DND-41 (cell line): ENCODE data around the gene H6PD.

Experiments used
- ATAC-seq: fragments of 200-7000 bp; cut with Tn5 transposase; 3 replicates; pipeline ENCODE4 v1.9.1; 2021; ENCODE audit warnings: low read depth; ENCODE audit not compliant: insufficient read depth
- DNase-seq: peaks from one replicate; pipeline ENCODE4 v3.0.0-alpha.2; 2020
- H2AFZ ChIP-seq: 2 replicates; pipeline ENCODE4 v1.6.0; 2012; ENCODE audit warnings: low read depth, low read length
- H3K27ac ChIP-seq: 2 replicates; pipeline ENCODE4 v1.5.1; 2012; ENCODE audit warnings: low read length, inconsistent platforms
- H3K27me3 ChIP-seq: fragments of 200-600 bp; sonication (generic); 2 replicates; pipeline ENCODE4 v1.6.0; 2012; ENCODE audit warnings: low read length, mild to moderate bottlenecking, inconsistent platforms; ENCODE audit not compliant: insufficient read depth, poor library complexity
- H3K36me3 ChIP-seq: 2 replicates; pipeline ENCODE4 v1.5.1; 2012; ENCODE audit warnings: low read length, inconsistent platforms; ENCODE audit not compliant: insufficient read depth
- H3K4me1 ChIP-seq: 2 replicates; pipeline ENCODE4 v1.5.1; 2012; ENCODE audit warnings: mild to moderate bottlenecking, low read length; ENCODE audit not compliant: insufficient read depth
- H3K4me2 ChIP-seq: 2 replicates; pipeline ENCODE4 v1.6.0; 2012; ENCODE audit warnings: mild to moderate bottlenecking, moderate library complexity, low read length, inconsistent platforms; ENCODE audit not compliant: insufficient read depth
- H3K4me3 ChIP-seq, 2 experiments: fragments of 200-600 bp in 1 of 2; shearing (Covaris generic) in 1 of 2; 2 replicates each; pipeline ENCODE4 v1.5.1; 2012 to 2016; ENCODE audit warnings: inconsistent platforms in 2 of 2, low read length in 2 of 2, mild to moderate bottlenecking in 2 of 2, low read depth in 1 of 2, moderate library complexity in 1 of 2
- H3K79me2 ChIP-seq: 2 replicates; pipeline ENCODE4 v1.6.0; 2012; ENCODE audit warnings: low read length, inconsistent platforms; ENCODE audit not compliant: insufficient read depth
- H3K9ac ChIP-seq: 2 replicates; pipeline ENCODE4 v1.6.0; 2012; ENCODE audit warnings: low read depth, mild to moderate bottlenecking, inconsistent platforms, low read length, moderate library complexity
- H3K9me3 ChIP-seq: 2 replicates; pipeline ENCODE4 v1.5.1; 2012; ENCODE audit warnings: low read length, moderate library complexity, mild to moderate bottlenecking, inconsistent platforms; ENCODE audit not compliant: insufficient read depth, severe bottlenecking
- H4K20me1 ChIP-seq: 2 replicates; pipeline ENCODE4 v1.6.0; 2012; ENCODE audit warnings: low read length; ENCODE audit not compliant: insufficient read depth
- EZH2 ChIP-seq: IDR thresholded peaks from 3 replicates; pipeline ENCODE4 v1.6.1; 2012; ENCODE audit warnings: borderline replicate concordance, low read depth, mild to moderate bottlenecking, moderate library complexity, low read length, inconsistent platforms; ENCODE audit not compliant: severe bottlenecking
- TF ChIP-seq, protein P1 (sequence below): IDR thresholded peaks from 2 replicates; pipeline ENCODE4 v1.5.1; 2012; ENCODE audit warnings: borderline replicate concordance, low read length, moderate library complexity, mild to moderate bottlenecking; ENCODE audit not compliant: poor library complexity, severe bottlenecking; ENCODE audit errors: extremely low read depth

H6PD gene

GRCh38 chr1:9279172-9279840 lies 44.7 kb downstream of the H6PD start:
- H3K79me2 ChIP-seq: no peaks in the 10 kb centered on the region
- TF ChIP-seq, protein P1, sequence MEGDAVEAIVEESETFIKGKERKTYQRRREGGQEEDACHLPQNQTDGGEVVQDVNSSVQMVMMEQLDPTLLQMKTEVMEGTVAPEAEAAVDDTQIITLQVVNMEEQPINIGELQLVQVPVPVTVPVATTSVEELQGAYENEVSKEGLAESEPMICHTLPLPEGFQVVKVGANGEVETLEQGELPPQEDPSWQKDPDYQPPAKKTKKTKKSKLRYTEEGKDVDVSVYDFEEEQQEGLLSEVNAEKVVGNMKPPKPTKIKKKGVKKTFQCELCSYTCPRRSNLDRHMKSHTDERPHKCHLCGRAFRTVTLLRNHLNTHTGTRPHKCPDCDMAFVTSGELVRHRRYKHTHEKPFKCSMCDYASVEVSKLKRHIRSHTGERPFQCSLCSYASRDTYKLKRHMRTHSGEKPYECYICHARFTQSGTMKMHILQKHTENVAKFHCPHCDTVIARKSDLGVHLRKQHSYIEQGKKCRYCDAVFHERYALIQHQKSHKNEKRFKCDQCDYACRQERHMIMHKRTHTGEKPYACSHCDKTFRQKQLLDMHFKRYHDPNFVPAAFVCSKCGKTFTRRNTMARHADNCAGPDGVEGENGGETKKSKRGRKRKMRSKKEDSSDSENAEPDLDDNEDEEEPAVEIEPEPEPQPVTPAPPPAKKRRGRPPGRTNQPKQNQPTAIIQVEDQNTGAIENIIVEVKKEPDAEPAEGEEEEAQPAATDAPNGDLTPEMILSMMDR: no peak
- no peak for TF ChIP-seq EZH2
- H3K27ac ChIP-seq: peak overlapping the region; percentile 99
- DNase-seq (peak; percentile 91), ATAC-seq (peak; percentile 80)
- H3K4me1 ChIP-seq: peaks cover 83% of the 10 kb centered on the region
- H3K4me3 ChIP-seq: peak overlapping the region in 1 of 2 experiments; percentile 33; a peak in 2 of 4 replicates
- H3K36me3 ChIP-seq: no peaks in the 10 kb centered on the region
- H4K20me1 ChIP-seq: no peaks in the 10 kb centered on the region
- H3K9ac ChIP-seq: peak overlapping the region; percentile 55
- H3K9me3 ChIP-seq: no peaks in the 10 kb centered on the region
- peak overlapping the region; percentile 60 for H2AFZ ChIP-seq
- peak overlapping the region; percentile 54 for H3K4me2 ChIP-seq
- no peaks in the 10 kb centered on the region for H3K27me3 ChIP-seq

DNA sequence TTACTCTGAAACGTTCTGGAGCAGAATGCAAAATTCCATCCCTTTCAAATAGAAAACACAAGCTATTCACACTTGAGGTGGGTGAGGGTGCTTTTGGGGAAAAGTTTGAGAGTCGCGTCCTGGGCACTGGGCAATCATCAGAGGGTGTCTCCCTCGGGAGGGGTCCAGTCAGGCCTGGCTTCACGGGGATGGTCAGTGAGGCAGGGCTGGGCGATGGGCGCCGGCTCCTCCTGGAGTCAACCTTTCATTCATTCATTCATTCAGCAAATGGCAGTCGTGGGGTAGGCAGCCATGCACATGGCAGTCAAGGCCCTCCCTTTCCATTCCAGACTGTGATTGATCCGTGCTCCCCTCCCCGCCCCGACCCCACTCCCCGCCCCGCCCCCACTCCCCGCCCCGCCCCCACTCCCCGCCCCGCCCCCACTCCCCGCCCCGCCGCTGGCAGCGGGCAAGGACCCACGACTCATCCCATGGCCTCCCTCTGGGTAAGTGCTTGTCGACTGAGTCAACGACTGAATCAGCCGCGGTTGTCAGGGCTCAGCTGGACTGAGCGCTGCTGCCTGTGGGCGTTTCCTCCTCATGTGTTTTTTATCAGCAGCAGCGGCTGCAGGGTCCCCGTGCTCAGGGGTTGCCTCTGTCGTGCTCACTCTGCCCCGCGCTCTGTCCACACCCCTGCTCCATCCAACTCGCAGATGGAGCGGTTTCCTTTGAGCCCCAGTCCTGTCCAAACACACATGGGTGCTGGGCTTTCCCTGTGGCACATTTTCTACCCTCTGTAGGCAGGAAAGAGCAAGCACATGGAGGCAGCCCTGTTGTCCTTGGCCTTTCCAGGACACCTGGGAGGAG lies 45.7 kb downstream of the H6PD start:
- peaks cover 81% of the 10 kb centered on the region for H3K4me1 ChIP-seq
- no peak overlapping the region for H3K4me3 ChIP-seq
- H4K20me1 ChIP-seq: no peaks in the 10 kb centered on the region
- peak overlapping the region; percentile 99 for H3K27ac ChIP-seq
- peak; percentile 72 for DNase-seq
- peak; percentile 30 for ATAC-seq
- H3K27me3 ChIP-seq: no peaks in the 10 kb centered on the region
- H3K79me2 ChIP-seq: no peaks in the 10 kb centered on the region
- peak overlapping the region; percentile 55 for H3K9ac ChIP-seq
- no peaks in the 10 kb centered on the region for H3K36me3 ChIP-seq
- H2AFZ ChIP-seq: no peak overlapping the region
- no peaks in the 10 kb centered on the region for H3K9me3 ChIP-seq
- H3K4me2 ChIP-seq: peak overlapping the region; percentile 54; the same call in 1 of the 2 replicates
- TF ChIP-seq, protein P1: no peak
- no peak for TF ChIP-seq EZH2

DNA sequence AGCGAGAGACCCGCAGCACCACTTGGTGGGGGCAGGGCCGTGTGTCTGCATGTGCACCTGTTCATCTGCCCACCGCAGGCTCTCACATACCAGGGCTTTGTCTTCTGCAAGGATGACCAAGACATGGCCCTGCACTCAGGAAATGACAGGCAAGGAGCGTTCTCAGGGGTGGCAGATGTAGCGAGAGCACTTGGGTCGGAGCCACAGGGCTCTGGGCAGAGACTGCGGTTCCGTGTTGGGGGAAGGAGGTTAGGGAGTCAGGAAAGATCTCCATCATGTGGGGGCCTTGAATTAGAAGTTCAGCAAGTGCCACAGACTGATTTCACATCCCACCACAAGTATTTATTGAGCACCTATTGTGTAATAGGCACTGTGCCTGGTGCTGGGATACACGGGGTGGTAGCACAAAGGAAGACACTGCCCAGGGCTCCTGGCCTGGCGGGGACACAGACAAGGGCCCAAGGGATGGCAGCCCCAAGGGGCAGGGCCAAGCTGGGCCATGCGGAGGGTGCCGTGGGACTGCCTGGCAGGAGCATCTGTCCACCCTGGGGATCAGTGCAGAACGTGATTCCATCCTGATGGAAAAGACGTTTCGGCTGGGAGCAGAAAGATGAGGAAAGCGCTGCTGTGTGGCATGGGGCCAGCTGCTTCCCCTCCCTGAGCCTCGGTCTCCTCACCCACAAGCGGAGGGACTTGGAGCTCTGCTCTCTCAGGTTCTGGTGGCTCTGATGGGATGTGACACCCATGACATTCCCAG lies 46.7 kb downstream of the H6PD start:
- DNase-seq: peak; percentile 61
- Histone ChIP-seq H3K79me2 (no peaks in the 10 kb centered on the region), H3K4me2 (no peak overlapping the region), H3K36me3 (no peaks in the 10 kb centered on the region), H3K4me3 (no peak overlapping the region), H2AFZ (no peak overlapping the region), H4K20me1 (no peaks in the 10 kb centered on the region), H3K9me3 (no peaks in the 10 kb centered on the region), H3K27me3 (no peaks in the 10 kb centered on the region), H3K9ac (peak overlapping the region; percentile 30), H3K4me1 (peaks cover 71% of the 10 kb centered on the region), H3K27ac (peak overlapping the region; percentile 67)
- ATAC-seq: peak; percentile 5; the same call in 2 of the 3 replicates
- no peak for TF ChIP-seq EZH2
- TF ChIP-seq, protein P1: no peak
